PC-9 (cell line): ENCODE results near the gene EMP3. TPM values are rescaled to one million over a fixed set of nuclear protein-coding genes. Genes with fewer than 3 reads are reported as not detected.

Source experiments
- BruUV-seq: library from RNA; stranded (reverse); fragments of 400-500 nt; replicated peaks from 2 replicates; lab custom pipeline; 2021; lab: Mats Ljungman, UMichigan
- CTCF ChIA-PET: fragments of 300-600 bp; sonication (Branson Sonifier 250); formaldehyde crosslinking; loops from one replicate; lab custom pipeline; 2022; ENCODE audit warnings: antibody characterized with exemption; lab: Charles Lee
- POLR2A ChIA-PET: fragments of 300-600 bp; sonication (Branson Sonifier 250); formaldehyde crosslinking; loops from one replicate; lab custom pipeline; 2022; ENCODE audit warnings: antibody characterized with exemption; ENCODE audit not compliant: unreplicated experiment; lab: Charles Lee
- DNase-seq, 2 experiments: peaks; one replicate each; pipeline versions ENCODE4 v3.0.0 to v3.0.0-alpha.2; 2015 to 2022; ENCODE audit warnings: mixed read lengths in 1 of 2
- H2AFZ ChIP-seq: fragments of 200-600 bp; sonication (generic); 2 replicates; pipeline ENCODE4 v1.8.1; 2017; ENCODE audit warnings: antibody characterized with exemption
- H3F3A ChIP-seq: fragments of 200-600 bp; sonication (generic); 2 replicates; pipeline ENCODE4 v1.8.1; 2017; ENCODE audit warnings: antibody characterized with exemption, mild to moderate bottlenecking, low read depth; ENCODE audit not compliant: insufficient read depth
- H3K27ac ChIP-seq: fragments of 200-600 bp; sonication (generic); 2 replicates; pipeline ENCODE4 v1.6.1; 2016; ENCODE audit warnings: mixed run types
- H3K27me3 ChIP-seq: fragments of 200-600 bp; sonication (generic); 2 replicates; pipeline ENCODE4 v1.6.1; 2016; ENCODE audit warnings: low read depth, mixed run types; ENCODE audit not compliant: insufficient read depth
- H3K36me3 ChIP-seq: fragments of 200-600 bp; sonication (generic); 2 replicates; pipeline ENCODE4 v1.6.1; 2016; ENCODE audit warnings: low read depth, mixed run types
- H3K4me1 ChIP-seq: fragments of 200-600 bp; sonication (generic); replicated peaks from 2 replicates; pipeline ENCODE4 v1.6.1; 2016; ENCODE audit warnings: mixed run types; ENCODE audit not compliant: insufficient read depth
- H3K4me2 ChIP-seq: fragments of 200-600 bp; sonication (generic); 2 replicates; pipeline ENCODE4 v1.6.1; 2017; ENCODE audit warnings: mixed run types
- H3K4me3 ChIP-seq: fragments of 200-600 bp; sonication (generic); 2 replicates; pipeline ENCODE4 v1.6.1; 2016; ENCODE audit warnings: mixed run types
- H3K79me2 ChIP-seq: fragments of 200-600 bp; sonication (generic); 2 replicates; pipeline ENCODE4 v1.6.1; 2017; ENCODE audit warnings: low read depth, mixed run types
- H3K9me2 ChIP-seq: fragments of 200-600 bp; sonication (generic); 2 replicates; pipeline ENCODE4 v1.8.1; 2017; ENCODE audit warnings: mild to moderate bottlenecking; ENCODE audit not compliant: insufficient read depth
- H3K9me3 ChIP-seq: fragments of 200-600 bp; sonication (generic); 2 replicates; pipeline ENCODE4 v1.8.1; 2016; ENCODE audit warnings: low read depth; ENCODE audit not compliant: insufficient read depth
- H4K20me1 ChIP-seq: fragments of 200-600 bp; sonication (generic); 2 replicates; pipeline ENCODE4 v1.8.1; 2017; ENCODE audit not compliant: insufficient read depth
- EZH2 ChIP-seq: fragments of 200-600 bp; sonication (generic); IDR thresholded peaks from 2 replicates; pipeline ENCODE4 v1.8.0; 2017; ENCODE audit warnings: antibody characterized with exemption, low read depth
- intact Hi-C: fragments of 100-400 bp; cut with micrococcal nuclease; formaldehyde crosslinking; loops from one replicate; pipeline ENCODE4 v1.10.0; 2022; ENCODE audit not compliant: unreplicated experiment
- total RNA-seq: library from RNA; stranded (reverse); gene quantifications from 2 replicates; pipeline ENCODE4 v1.2.3, GENCODE V29; 2021
- TF ChIP-seq, protein P1 (sequence below): fragments of 200-600 bp; sonication (generic); conservative IDR thresholded peaks from 2 replicates; pipeline ENCODE4 v1.6.1; 2017; ENCODE audit warnings: mixed run types, antibody characterized with exemption, mild to moderate bottlenecking, moderate library complexity

The EMP3 gene
- total RNA-seq, 1 experiment from 2014 or later: 56.3 TPM

- Histone ChIP-seq H3K4me1 (peaks cover 53% of the 10 kb centered on the region), H3K27ac (peak overlapping the region; percentile 90), H3K9me2 (no peaks in the 10 kb centered on the region), H3K79me2 (no peaks in the 10 kb centered on the region), H3K36me3 (no peaks in the 10 kb centered on the region), H3K27me3 (no peaks in the 10 kb centered on the region), H3K4me2 (peak overlapping the region; percentile 98), H4K20me1 (no peaks in the 10 kb centered on the region), H3F3A (peaks cover 51% of the 10 kb centered on the region), H3K4me3 (peak overlapping the region; percentile 83), H2AFZ (peak overlapping the region; percentile 96), H3K9me3 (no peaks in the 10 kb centered on the region)
- ChIA-PET POLR2A (interaction anchor here (0.5 to 1.8 kb wide), 10 partner anchors 11 to 297 kb away, joined by 3 to 27 read pairs (median 5); partner anchors contain the start of genes RPL18, SYNGR4 and TMEM143), CTCF (interaction anchor here (0.5 to 1.8 kb wide), 8 partner anchors 11 to 672 kb away, joined by 3 to 20 read pairs (median 4); partner anchors contain the start of genes RUVBL2, SYNGR4 and TMEM143)
- intact Hi-C loops: loop anchor here (2.0 to 5.0 kb wide), 6 partner anchors 40 to 180 kb away; partner anchors contain the start of genes GRIN2D, GRWD1, SYNGR4 and TMEM143
- TF ChIP-seq EZH2: no peak
- TF ChIP-seq, protein P1, sequence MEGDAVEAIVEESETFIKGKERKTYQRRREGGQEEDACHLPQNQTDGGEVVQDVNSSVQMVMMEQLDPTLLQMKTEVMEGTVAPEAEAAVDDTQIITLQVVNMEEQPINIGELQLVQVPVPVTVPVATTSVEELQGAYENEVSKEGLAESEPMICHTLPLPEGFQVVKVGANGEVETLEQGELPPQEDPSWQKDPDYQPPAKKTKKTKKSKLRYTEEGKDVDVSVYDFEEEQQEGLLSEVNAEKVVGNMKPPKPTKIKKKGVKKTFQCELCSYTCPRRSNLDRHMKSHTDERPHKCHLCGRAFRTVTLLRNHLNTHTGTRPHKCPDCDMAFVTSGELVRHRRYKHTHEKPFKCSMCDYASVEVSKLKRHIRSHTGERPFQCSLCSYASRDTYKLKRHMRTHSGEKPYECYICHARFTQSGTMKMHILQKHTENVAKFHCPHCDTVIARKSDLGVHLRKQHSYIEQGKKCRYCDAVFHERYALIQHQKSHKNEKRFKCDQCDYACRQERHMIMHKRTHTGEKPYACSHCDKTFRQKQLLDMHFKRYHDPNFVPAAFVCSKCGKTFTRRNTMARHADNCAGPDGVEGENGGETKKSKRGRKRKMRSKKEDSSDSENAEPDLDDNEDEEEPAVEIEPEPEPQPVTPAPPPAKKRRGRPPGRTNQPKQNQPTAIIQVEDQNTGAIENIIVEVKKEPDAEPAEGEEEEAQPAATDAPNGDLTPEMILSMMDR: 0 out of 2 replicates have a peak, but pooled peaks have one; percentile 32
- BruUV-seq: TSS peak; percentile 85
- DNase-seq: peak; percentile 91 to 100
These were observed 3.4 kb upstream of the EMP3 start for GRCh38 chr19:48321622-48322591.

GRCh38 chr19:48329167-48329891 is 4.0 kb downstream of the EMP3 start:
- Histone ChIP-seq H4K20me1 (no peaks in the 10 kb centered on the region), H3K4me1 (peaks cover 35% of the 10 kb centered on the region), H3K9me3 (no peaks in the 10 kb centered on the region), H3K36me3 (no peaks in the 10 kb centered on the region), H3K4me3 (no peak overlapping the region), H3K27ac (no peak overlapping the region), H3K27me3 (no peaks in the 10 kb centered on the region), H2AFZ (no peak overlapping the region), H3K4me2 (no peak overlapping the region), H3F3A (peaks cover 44% of the 10 kb centered on the region), H3K79me2 (no peaks in the 10 kb centered on the region), H3K9me2 (no peaks in the 10 kb centered on the region)
- DNase-seq: no peak
- intact Hi-C loops: no loop called here
- ChIA-PET CTCF (no interaction called here), POLR2A (interaction anchor here (0.7 kb wide), 1 partner anchor 173 kb away, joined by 3 read pairs; no protein-coding TSS in a partner anchor)
- TF ChIP-seq, protein P1: no peak
- no peak for TF ChIP-seq EZH2
- no TSS peak for BruUV-seq
